Progenitor cell of endocrine pancreas (in vitro differentiated cells): Measurements from ENCODE around the gene ZNF526. TPM values are rescaled to one million over a fixed set of nuclear protein-coding genes. Genes with fewer than 3 reads are reported as not detected.

Experiments
- DNase-seq: peaks from one replicate; pipeline ENCODE4 v3.0.0; 2021; ENCODE audit warnings: low spot score; ENCODE audit not compliant: unreplicated experiment
- H3K27ac Mint-ChIP-seq: 2 replicates; pipeline ENCODE4 v1.8.0; 2021; ENCODE audit warnings: mild to moderate bottlenecking, moderate library complexity, mixed read lengths
- H3K27me3 Mint-ChIP-seq: 2 replicates; pipeline ENCODE4 v1.8.0; 2021; ENCODE audit warnings: mixed read lengths
- H3K36me3 Mint-ChIP-seq: 2 replicates; pipeline ENCODE4 v1.8.0; 2022; ENCODE audit warnings: mixed read lengths; ENCODE audit not compliant: insufficient read depth
- H3K4me1 Mint-ChIP-seq: 2 replicates; pipeline ENCODE4 v1.8.0; 2021; ENCODE audit warnings: low read depth, mixed read lengths
- H3K4me3 Mint-ChIP-seq: 2 replicates; pipeline ENCODE4 v1.8.0; 2021; ENCODE audit warnings: low read depth, mild to moderate bottlenecking, moderate library complexity, mixed read lengths
- H3K9me3 Mint-ChIP-seq: 2 replicates; pipeline ENCODE4 v1.8.0; 2021; ENCODE audit warnings: low read depth, mixed read lengths
- CTCF ChIP-seq: fragments of 200-600 bp; sonication (generic); IDR thresholded peaks from one replicate; pipeline ENCODE4 v1.5.0; 2021; ENCODE audit warnings: antibody characterized with exemption, mild to moderate bottlenecking; ENCODE audit not compliant: unreplicated experiment
- total RNA-seq: library from RNA; stranded (reverse); gene quantifications from 2 replicates; pipeline ENCODE4 v1.2.1, GENCODE V29; 2021

ZNF526 gene
- total RNA-seq, 1 donor from 2014 or later: 21.1 TPM

GRCh38 chr19:42271045-42271419, 50.9 kb downstream of the ZNF526 start:
- Mint-ChIP-seq H3K9me3 (no peaks in the 10 kb centered on the region), H3K4me1 (peaks cover 22% of the 10 kb centered on the region), H3K27me3 (no peaks in the 10 kb centered on the region), H3K36me3 (peaks cover 10% of the 10 kb centered on the region), H3K27ac (peak overlapping the region; percentile 79), H3K4me3 (peak overlapping the region; percentile 14)
- DNase-seq: no peak
- no peak for TF ChIP-seq CTCF

- peaks cover 22% of the 10 kb centered on the region for H3K4me1 Mint-ChIP-seq
- H3K9me3 Mint-ChIP-seq: no peaks in the 10 kb centered on the region
- no peak overlapping the region for H3K27ac Mint-ChIP-seq
- no peaks in the 10 kb centered on the region for H3K27me3 Mint-ChIP-seq
- no peak for DNase-seq
- H3K36me3 Mint-ChIP-seq: peaks cover 12% of the 10 kb centered on the region
- TF ChIP-seq CTCF: no peak
- H3K4me3 Mint-ChIP-seq: no peak overlapping the region
These were observed 51.9 kb downstream of the ZNF526 start for GRCh38 chr19:42271861-42272534.

GRCh38 chr19:42272535-42272897, 52.4 kb downstream of the ZNF526 start:
- TF ChIP-seq CTCF: no peak
- Mint-ChIP-seq H3K4me1 (peaks cover 20% of the 10 kb centered on the region), H3K36me3 (peaks cover 12% of the 10 kb centered on the region), H3K27ac (no peak overlapping the region), H3K27me3 (no peaks in the 10 kb centered on the region), H3K4me3 (no peak overlapping the region), H3K9me3 (no peaks in the 10 kb centered on the region)
- no peak for DNase-seq

- H3K4me3 Mint-ChIP-seq: no peak overlapping the region
- TF ChIP-seq CTCF: no peak
- no peak for DNase-seq
- H3K27ac Mint-ChIP-seq: no peak overlapping the region
- H3K27me3 Mint-ChIP-seq: no peaks in the 10 kb centered on the region
- H3K4me1 Mint-ChIP-seq: peaks cover 16% of the 10 kb centered on the region
- H3K36me3 Mint-ChIP-seq: peaks cover 12% of the 10 kb centered on the region
- H3K9me3 Mint-ChIP-seq: no peaks in the 10 kb centered on the region
These were observed 52.9 kb downstream of the ZNF526 start for GRCh38 chr19:42272989-42273406.

- no peak for TF ChIP-seq CTCF
- peaks cover 18% of the 10 kb centered on the region for H3K4me1 Mint-ChIP-seq
These were observed 53.4 kb downstream of the ZNF526 start for GRCh38 chr19:42273407-42274064.

More at GRCh38 chr19:42273407-42274064, 53.4 kb downstream of the ZNF526 start:
- Mint-ChIP-seq H3K4me3 (no peak overlapping the region), H3K27me3 (no peaks in the 10 kb centered on the region), H3K9me3 (no peaks in the 10 kb centered on the region), H3K36me3 (peaks cover 12% of the 10 kb centered on the region), H3K27ac (no peak overlapping the region)
- DNase-seq: no peak
